NOMO-1 (cell line): ENCODE data around the gene WNT4.

ENCODE experiments used
- DNase-seq, 2 experiments: peaks; one replicate each; lab custom pipeline; 2025; ENCODE audit not compliant: unreplicated experiment in 2 of 2; lab: John Stamatoyannopoulos, UW

Gene WNT4

GRCh38 chr1:22164841-22165808 lies 22.2 kb upstream of the WNT4 start:
- no peak for DNase-seq

GRCh38 chr1:22163564-22163963 lies 20.7 kb upstream of the WNT4 start:
- DNase-seq: no peak

DNA sequence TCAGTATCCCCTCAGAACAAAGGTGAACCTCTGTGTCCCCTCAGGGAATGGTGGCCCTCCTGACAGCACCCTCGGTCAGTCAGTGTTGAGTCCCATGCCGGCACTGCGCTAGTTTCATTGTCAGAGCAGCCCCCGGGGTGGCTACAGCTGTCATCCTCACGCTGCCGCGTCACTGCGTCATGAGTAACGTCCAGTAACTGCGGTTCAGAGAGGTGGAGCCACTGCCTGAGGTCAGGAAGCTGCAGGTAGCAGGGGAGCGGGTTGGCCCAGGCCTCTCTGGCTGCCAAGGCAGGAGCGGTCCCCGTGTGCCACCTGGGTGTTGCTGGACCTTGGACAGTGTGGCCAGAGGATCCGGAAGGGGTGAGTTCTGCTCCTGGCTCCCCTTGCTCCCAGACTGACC lies 20.2 kb upstream of the WNT4 start:
- no peak for DNase-seq

- no peak for DNase-seq
These were observed 17.0 kb upstream of the WNT4 start for GRCh38 chr1:22159891-22160290.

- DNase-seq: no peak
These were observed 15.8 kb upstream of the WNT4 start for GRCh38 chr1:22158654-22159053.

DNA sequence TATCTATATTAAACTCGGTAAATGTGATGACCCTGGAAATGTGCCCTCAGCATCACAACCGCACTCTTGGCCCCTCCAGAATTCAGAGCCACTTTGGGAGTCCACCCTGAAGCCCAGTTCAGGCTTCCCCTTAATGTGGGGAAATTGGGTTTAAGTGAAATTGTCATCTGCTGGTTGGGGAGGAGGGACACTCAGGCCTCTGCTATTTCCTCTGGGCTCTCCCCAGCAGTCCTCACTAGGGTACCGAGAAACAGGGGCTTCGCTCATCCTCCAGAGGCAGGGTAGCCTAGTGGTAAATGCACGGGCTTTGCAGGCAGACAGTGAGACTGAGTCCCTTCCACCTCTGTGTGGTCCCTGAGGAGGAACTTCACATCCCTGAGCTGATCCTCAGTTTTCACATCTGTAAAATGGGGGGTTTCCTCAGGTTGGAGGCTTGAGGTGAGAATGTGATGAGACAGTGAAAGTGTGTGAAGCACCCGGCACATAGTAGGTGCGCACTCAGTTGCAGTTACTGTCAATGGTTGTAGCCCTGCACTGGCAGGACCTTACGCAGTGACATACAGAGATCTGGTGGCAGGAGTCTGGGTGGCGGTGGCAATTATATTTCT lies 14.6 kb upstream of the WNT4 start:
- no peak for DNase-seq

DNA sequence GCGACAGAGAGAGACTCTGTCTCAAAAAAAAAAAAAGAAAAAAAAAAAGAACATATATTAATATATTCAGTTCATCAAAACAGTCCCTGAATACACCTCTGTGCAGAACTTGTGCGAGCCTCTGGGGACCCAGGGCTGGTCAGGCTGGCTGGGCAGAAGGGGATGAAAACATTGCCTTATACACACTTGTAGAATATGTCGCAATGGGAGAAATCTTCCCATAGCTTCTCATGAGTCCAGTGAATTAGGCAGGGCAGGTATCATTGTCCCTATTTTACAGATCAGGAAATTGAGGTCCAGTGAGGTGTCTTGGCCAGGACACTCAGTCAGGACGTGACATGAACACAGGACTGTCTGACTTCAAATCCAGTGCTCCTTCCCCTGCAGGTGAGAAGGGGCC lies 12.6 kb upstream of the WNT4 start:
- DNase-seq: no peak

GRCh38 chr1:22154626-22155025 lies 11.7 kb upstream of the WNT4 start:
- no peak for DNase-seq

DNA sequence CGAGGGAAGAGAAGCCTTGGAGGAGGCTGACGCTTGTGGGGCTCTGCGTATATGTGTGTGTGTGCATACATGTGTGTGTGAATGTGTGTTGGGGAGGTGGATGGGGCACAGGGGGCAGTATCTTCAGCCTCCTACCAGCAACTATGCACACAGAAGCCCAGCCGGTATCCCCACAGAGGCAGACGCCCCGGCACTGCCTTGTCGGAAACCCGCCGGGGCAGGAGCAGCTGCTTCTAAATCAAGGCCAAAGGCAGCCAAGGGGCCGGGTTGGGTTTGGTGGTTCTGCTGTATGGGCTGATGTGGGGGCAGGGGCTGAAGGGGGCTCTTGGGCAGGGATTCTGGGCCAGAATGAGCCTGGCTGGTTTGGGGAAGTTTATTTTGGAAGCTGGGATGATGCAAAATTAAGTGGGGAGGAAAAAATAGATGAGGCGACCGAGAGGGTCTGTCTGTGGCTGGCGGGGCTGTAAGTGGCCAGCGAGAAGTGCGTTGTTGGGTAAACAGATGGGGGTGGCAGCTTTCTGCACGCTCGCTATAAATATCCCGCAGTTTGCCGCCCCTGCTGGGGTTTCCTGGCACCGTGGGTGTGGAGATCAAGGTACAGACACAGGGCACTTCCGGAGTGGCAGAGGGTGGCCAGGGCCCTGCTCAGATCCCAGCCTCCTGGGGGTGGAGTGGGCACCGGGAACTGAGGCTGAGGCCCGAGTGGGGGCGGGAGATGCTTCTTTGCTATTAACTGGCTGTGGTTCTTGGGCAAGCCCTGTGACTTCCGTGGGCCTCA lies 11.0 kb upstream of the WNT4 start:
- DNase-seq: no peak

- no peak for DNase-seq
These were observed 8.0 kb upstream of the WNT4 start for GRCh38 chr1:22150923-22151322.

GRCh38 chr1:22142315-22143064 lies 407 bp downstream of the WNT4 start:
- no peak for DNase-seq

- DNase-seq: no peak
These were observed 1.2 kb downstream of the WNT4 start for GRCh38 chr1:22141554-22142314.

- DNase-seq: no peak
These were observed 2.2 kb downstream of the WNT4 start for GRCh38 chr1:22140694-22141093.

DNA sequence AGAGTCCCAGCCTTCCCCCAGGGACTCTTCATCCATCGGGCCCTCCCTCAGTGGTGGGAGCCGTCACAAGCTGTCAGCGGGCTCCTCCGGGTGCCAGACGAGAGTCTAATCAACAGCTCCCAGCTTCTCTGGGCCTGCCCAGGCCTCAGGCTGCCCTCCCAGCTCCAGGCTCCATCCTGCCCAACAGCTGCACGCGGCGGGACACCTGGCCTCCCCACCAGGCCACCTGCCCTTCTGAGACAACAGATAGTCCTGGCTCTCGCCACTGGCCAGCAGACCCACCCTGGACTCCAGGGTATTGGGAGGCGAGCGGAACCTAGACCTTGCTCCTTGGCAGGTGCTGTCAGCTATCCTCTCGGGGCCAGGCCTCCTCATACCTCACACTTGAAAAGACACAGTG lies 3.1 kb downstream of the WNT4 start:
- DNase-seq: no peak

DNA sequence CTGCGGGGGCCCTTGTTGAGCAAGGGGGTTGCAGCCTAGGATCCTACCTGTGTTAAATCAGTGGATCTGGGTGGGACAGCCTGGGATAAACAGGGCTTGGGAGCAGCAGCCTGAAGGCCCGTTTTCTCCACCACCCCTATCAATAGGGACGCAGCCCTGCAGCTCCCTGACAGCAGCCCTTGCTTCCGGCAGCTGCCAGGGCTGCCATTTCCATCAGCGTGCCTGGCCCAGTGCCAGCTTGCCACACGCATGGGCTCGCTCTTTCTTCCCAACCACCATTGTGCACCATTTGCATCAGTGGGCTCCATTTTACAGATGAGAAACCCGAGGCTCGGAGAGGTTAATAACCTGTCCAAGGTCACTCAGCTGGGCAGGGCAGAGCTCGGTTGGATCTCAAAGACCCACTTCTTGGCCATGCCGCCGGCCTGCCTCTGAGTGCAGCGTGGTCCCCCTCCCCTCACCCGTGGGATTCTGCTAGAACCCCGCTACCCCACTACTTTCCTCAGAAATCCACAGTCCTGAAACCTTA lies 3.8 kb downstream of the WNT4 start:
- DNase-seq: no peak

DNA sequence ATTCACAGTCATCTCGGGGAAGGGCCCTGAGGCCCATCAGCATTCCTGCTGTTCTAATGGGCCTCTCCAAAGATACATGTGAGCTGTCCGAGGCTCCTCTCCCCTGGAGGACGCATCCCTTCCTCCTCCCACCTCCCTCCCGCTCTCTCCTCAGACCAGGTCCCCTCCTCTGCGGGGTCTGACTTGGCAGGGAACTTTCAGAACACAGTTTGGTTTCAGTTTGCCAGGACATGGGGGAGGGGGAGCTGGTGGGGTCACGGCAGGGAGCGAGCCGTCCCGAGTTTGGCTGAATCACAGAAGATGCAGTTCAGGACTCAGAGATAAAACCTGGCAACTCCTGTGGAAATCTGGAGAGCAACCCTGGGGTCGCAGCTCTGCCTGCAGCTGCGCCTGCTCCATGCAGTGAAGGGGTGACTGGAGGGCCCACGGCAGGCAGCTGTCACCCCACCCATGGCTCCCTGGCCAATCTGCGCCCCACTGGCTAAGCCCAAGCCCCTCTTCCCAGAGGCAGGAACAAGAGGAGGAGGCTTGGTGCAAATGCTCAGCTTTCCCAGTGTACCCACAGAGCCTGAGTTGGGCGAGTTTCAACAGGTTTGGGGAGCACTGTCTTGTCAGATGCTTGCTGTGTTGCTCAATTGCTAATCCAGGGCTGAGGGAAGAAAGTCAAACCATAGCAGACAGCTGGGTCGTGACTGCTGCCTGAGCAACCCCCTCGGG lies 5.7 kb downstream of the WNT4 start:
- no peak for DNase-seq

DNA sequence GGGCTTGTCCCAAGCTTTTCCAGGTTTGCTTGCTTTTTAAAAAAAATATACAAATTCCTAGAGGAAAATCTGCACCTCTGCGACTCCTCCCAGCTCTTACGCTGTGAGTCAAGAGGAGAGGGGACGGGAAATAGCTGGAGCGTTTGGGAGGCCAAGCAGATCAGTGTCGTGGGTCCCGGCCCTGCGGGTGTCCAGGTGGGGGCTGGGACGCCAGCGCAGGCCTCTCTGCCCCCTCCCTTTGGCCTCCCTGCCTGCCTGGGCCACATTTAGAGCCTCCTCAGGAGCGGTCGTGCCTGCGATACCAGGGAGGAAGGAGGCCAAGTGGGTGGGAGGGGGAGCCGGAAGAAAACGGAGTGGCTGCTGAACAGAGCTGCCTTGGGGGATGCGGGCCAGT lies 9.0 kb downstream of the WNT4 start:
- DNase-seq: no peak

- no peak for DNase-seq
These were observed 9.5 kb downstream of the WNT4 start for GRCh38 chr1:22133247-22133930.
